Thyroid gland (tissue), 4 donors: ENCODE results near the gene EDAR.

Experiments used
- POLR2A ChIP-seq, 2 donors: fragments of 450-650 bp; IDR thresholded peaks; one replicate each; pipeline ENCODE4 v1.6.1; 2017; ENCODE audit warnings: antibody characterized with exemption in 2 of 2, mild to moderate bottlenecking in 2 of 2, moderate library complexity in 1 of 2
- TF ChIP-seq, protein P1 (sequence below), 6 experiments: fragments of 200-600 bp in 3 of 6; fragments of 450-650 bp in 3 of 6; sonication (generic) in 3 of 6; IDR thresholded peaks; one replicate each; pipeline ENCODE4 v1.5.1; 2016 to 2019; ENCODE audit warnings: antibody characterized with exemption in 6 of 6, mild to moderate bottlenecking in 2 of 6, inconsistent platforms in 1 of 6, moderate library complexity in 1 of 6

DNA sequence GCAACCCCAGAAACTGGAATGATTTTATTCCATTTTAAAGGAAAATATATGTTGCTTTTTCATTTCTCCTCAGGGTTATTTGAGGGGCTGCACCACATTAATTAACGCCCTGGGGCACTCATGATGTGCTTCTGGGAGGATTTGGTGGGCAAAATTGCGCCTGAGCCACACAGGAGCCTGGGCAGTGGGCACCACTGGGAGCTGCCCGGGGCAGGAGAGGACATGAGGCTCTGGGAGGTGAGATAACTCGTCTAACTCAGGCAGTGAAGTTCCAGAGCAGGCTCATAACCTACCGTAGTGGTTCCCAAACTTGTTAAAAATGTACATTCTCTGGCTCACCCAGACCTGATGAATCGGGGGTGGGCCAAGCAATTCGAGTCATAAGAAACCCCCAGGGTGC is 68.3 kb downstream of the EDAR start:
- TF ChIP-seq, protein P1, sequence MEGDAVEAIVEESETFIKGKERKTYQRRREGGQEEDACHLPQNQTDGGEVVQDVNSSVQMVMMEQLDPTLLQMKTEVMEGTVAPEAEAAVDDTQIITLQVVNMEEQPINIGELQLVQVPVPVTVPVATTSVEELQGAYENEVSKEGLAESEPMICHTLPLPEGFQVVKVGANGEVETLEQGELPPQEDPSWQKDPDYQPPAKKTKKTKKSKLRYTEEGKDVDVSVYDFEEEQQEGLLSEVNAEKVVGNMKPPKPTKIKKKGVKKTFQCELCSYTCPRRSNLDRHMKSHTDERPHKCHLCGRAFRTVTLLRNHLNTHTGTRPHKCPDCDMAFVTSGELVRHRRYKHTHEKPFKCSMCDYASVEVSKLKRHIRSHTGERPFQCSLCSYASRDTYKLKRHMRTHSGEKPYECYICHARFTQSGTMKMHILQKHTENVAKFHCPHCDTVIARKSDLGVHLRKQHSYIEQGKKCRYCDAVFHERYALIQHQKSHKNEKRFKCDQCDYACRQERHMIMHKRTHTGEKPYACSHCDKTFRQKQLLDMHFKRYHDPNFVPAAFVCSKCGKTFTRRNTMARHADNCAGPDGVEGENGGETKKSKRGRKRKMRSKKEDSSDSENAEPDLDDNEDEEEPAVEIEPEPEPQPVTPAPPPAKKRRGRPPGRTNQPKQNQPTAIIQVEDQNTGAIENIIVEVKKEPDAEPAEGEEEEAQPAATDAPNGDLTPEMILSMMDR (IDR thresholded peaks at IDR 0.05): no peak
- TF ChIP-seq POLR2A (IDR thresholded peaks at IDR 0.05): no peak
